GM10266 (cell line): ENCODE measurements around the gene NUP62.

ENCODE experiments used
- DNase-seq: peaks from one replicate; pipeline ENCODE4 v3.0.0; 2012; ENCODE audit errors: extremely low spot score
- TF ChIP-seq, protein P1 (sequence below): IDR thresholded peaks from 2 replicates; pipeline ENCODE4 v1.5.1; 2012; ENCODE audit warnings: mild to moderate bottlenecking, low read depth; ENCODE audit not compliant: control insufficient read depth, insufficient read depth; ENCODE audit errors: missing control alignments

Gene NUP62

DNA sequence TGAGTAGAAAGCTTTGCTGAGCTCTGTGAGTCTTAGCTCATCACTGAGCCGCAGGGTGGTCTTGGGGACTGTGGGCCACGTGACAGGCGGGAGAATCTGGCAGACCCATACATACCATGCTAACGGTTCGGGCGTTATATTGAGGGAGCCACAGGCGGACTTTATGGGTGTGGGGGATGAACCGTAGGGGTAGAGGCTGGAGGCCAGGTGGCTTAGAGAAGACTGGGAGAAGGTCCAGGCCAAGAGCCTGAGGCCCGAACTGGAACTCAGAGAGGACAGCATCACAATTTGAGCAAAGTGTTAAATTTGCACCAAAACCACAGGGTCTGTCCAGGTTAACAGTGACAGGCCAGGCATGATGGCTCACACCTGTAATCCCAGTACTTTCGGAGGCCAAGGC lies 15.6 kb downstream of the NUP62 start:
- DNase-seq = no peak
- TF ChIP-seq, protein P1, sequence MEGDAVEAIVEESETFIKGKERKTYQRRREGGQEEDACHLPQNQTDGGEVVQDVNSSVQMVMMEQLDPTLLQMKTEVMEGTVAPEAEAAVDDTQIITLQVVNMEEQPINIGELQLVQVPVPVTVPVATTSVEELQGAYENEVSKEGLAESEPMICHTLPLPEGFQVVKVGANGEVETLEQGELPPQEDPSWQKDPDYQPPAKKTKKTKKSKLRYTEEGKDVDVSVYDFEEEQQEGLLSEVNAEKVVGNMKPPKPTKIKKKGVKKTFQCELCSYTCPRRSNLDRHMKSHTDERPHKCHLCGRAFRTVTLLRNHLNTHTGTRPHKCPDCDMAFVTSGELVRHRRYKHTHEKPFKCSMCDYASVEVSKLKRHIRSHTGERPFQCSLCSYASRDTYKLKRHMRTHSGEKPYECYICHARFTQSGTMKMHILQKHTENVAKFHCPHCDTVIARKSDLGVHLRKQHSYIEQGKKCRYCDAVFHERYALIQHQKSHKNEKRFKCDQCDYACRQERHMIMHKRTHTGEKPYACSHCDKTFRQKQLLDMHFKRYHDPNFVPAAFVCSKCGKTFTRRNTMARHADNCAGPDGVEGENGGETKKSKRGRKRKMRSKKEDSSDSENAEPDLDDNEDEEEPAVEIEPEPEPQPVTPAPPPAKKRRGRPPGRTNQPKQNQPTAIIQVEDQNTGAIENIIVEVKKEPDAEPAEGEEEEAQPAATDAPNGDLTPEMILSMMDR = no peak

DNA sequence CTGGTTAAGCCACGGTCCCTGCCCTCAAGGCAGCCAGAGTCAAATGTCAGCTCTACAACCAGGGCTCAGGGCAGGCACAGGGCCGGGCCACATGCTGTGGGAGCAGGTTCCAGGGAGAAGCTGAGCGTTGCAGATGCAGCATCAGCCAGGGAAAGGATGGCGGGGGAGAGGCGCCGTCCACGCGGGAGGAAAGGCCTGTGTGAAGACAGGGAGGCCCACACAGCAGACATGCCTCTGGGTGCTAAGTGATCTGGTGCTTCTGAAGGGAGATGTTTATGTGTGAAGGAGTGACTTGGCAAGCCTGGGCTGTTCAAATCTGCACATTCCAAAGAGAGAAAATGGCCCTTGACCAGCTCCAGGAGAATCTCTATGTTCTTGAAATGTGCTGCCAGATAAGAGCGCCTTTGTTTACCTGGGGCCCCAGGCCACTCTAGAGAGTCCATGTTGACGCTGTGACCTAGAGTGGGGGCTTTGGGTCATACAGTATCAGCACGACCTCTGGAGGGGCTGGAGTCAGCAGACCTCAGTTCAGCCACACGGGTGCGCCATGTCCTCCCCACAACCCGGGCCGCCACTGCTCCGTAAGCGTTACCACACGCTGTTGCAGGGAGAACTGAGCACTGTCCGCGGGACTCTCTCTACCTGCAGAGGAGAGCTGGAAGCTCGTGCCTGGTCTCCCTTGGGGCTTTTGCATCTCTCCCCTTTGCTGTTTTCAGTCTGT lies 16.2 kb downstream of the NUP62 start:
- no peak for DNase-seq
- TF ChIP-seq, protein P1 = peak; percentile 25

- DNase-seq = peak; percentile 84
- TF ChIP-seq, protein P1 = no peak
Measured at GRCh38 chr19:49911381-49912145, 17.7 kb downstream of the NUP62 start.

- TF ChIP-seq, protein P1 = no peak
- DNase-seq = no peak
Measured at GRCh38 chr19:49910179-49910578, 19.1 kb downstream of the NUP62 start.

DNA sequence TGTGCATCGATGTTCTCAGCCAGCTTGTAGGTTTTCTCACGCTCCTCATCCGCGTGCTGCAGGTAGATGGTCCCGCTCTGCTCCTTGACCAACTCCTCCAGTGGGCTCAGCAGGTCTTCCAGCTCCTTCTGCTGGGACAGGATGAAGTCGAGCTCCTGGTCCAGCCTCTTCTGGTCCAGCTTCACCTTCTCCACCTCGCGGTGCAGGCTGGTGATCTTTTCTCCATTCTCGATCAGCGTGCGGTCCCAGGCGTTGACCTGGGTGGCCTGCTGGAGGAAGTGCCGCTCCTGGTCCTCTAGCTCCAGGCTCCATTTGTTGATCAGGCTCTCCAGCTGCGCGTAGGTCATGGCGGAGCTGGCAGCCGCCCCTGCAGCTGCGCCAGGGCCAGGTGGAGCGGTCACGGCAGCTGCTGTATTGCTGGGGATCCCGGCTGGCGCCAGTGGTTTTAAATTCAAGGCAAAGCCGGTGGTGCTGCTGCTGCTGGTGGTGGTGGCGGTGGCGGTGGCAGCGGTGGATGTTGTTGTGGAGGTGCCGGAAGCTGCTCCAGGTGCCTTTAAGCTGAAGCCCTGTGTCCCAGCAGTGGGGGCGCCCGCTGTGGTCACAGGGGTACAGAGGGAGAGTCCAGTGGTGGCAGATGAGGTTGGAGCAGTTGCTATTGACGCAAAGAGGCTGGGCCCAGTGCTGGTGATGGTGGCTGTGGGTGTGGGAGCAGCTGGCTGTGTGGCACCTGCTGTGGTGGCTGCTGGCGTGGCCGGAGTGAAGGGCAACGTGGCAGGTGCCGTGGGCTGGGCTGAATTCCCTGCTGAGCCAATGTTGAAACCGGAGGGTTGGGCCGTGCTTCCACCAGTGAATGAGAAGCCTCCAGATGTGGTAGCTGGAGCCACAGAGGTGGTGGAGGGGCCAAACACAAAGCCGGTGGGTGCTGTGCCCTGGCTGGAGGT lies 20.6 kb downstream of the NUP62 start:
- TF ChIP-seq, protein P1 = no peak
- DNase-seq = no peak

DNA sequence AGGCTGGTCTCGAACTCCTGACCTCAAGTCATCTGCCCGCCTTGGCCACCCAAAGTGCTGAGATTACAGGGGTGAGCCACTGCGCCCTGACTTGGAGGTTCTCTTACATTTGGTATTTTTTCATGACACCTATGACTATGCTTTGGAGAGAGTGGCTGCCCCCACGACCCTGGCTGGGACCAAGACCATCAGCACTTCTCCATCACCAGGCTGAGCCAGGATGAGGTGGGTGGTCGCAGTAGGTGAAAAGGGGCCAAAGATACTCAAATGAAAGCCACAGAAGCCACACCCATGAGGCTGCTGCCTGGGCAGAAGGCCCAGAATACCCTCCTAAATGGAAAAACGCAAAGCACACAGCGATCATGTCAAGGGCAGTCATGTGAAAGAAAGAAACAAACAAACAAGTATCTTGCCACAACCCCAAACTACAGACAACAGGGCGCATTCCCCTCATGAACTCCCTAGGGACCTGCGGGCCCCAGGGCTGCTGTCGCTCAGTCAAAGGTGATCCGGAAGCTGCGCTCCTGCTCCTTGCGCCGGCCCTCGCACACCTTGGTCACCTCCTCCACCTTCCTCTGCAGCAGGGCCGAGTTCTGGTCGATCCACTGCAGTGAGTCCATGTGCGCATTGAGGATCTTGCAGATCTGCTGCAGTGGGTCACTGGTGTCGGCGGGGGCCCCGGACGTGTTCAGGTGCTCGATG lies 21.4 kb downstream of the NUP62 start:
- no peak for DNase-seq
- TF ChIP-seq, protein P1 = no peak
